Measurements from ENCODE around the gene HIC1.

The HIC1 gene

GRCh38 chr17:2102931-2103809, 48.3 kb downstream of the HIC1 start:
- no peak for DNase-seq (ENCODE audit: low read depth)

- no peak for DNase-seq (ENCODE audit: low read depth)
These were observed 50.8 kb downstream of the HIC1 start for GRCh38 chr17:2105663-2106062.

- no peak for DNase-seq (ENCODE audit: low read depth)
These were observed 51.5 kb downstream of the HIC1 start for GRCh38 chr17:2106308-2106955.

- DNase-seq (ENCODE audit: low read depth), result no peak
These were observed 52.1 kb downstream of the HIC1 start for GRCh38 chr17:2107050-2107449.

GRCh38 chr17:2107506-2107905, 52.6 kb downstream of the HIC1 start:
- DNase-seq (ENCODE audit: low read depth), result no peak

- no peak for DNase-seq (ENCODE audit: low read depth)
These were observed 53.3 kb downstream of the HIC1 start for GRCh38 chr17:2108170-2108569.

GRCh38 chr17:2110436-2110835, 55.5 kb downstream of the HIC1 start:
- DNase-seq (ENCODE audit: low read depth), result no peak

- DNase-seq (ENCODE audit: low read depth), result no peak
These were observed 56.8 kb downstream of the HIC1 start for GRCh38 chr17:2111691-2112090.

Measured in stimulated activated CD8-positive, alpha-beta memory T cell treated with anti-CD3 and anti-CD28 coated beads, Interleukin-15, amount 100 ng/mL, for 24 hours (primary cell).